ENCODE measurements around the gene IDE. TPM values are rescaled to one million over a fixed set of nuclear protein-coding genes. Genes with fewer than 3 reads are reported as not detected.
"Not testable (repeated sequence)": the region's sequence is repeated elsewhere in the genome, so short reads cannot be mapped to it uniquely, and the experiment has no call there.

IDE gene
- total RNA-seq, 1 experiment from 2014 or later = 27.0 TPM

DNA sequence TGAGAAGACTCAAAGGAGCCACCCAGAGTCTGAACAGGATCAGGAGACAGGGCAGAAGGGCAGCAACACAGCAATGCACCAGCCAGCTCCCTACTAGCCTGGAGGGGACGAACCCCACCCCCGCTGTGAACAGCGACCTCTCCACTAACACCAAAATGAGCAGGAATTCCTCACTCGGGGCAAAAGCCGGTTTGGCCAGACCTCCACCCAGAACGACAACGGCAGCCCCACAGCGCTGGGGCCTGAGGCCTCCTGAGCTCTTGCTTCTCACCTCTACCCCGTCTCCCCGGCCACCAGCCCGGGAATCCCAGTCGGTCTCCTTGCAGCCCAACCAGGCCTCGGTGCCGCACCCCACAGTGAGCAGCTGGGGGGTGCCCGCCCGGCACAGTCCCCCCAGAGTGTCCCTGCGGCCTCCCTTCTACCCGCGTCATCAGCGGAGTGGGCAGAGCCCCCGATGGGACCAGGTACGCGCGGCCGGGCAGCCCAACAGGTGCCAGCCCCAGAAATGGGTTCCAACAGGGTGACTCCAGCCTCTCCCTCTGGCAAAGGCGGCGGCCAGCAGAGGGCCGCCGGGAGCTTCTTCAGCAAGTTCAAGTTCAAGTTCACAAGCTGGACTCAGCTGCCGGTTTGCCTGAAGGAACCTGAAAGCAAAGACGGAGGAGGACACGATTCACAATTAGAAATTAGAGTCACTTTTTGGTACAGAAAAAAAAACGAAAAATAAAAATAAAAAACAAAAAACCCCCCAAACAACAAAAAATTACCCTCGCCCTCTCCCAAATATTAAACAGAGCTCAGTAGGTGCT lies 153.9 kb downstream of the IDE start:
- peak; percentile 31 for DNase-seq (ENCODE audit: low read depth)

DNA sequence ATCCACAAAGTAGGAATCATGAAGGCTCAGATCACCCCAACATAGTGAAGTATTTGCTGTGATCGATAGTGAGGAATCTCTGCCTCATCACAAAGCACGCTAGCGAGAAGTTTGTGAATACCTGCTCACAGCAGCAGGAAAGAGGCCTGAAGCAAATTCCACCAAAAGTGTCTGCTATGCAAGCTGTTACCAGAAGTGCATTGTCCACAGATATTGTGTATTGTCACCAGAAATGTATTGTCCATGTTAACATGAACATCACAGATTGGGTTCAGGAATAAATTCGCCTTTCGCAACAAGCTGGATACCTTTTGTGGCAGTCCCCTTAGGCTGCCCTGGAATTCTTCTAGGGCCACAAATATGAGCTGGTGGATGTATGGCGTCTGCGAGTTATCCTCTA lies 155.0 kb downstream of the IDE start:
- no peak for DNase-seq (ENCODE audit: low read depth)

DNA sequence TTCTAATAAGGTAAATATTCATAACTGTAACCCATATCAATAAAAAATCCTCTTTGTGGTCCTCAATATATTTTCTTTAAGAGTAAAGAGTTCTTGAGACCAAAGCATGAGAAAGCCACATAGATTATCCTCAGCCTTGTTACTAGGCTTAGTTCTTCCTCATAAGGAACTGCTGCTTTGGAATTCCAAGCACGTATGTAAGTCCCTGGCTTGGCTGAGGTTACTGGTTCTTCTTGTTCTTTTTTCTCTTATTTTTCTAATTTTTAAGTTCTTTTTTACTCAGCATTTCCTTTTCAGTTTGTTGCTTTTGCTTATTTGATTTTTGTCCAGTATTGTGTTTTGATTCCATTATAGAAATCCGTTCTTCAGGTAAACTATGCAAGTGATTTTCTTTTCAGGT lies 155.7 kb downstream of the IDE start:
- DNase-seq (ENCODE audit: low read depth) = no peak

DNA sequence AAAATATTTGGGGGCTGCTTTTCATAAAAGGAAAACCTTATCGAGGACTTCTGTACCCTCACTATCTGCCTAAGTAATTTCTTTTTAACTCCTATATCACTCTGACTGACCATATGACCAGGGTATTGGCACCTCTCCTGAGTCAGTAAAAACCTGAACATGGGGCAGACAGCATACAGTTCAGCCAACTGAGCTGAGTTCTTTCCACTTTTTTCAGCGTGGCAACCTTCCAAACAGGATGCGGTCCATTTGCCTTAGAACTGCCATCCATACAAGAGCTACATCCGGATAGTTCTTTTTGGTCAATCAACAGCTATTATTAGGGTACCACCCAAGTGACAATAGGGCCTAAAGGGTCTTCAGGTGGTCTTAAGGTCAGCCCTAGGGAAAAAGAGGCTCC lies 160.4 kb downstream of the IDE start:
- no peak for DNase-seq (ENCODE audit: low read depth)

DNA sequence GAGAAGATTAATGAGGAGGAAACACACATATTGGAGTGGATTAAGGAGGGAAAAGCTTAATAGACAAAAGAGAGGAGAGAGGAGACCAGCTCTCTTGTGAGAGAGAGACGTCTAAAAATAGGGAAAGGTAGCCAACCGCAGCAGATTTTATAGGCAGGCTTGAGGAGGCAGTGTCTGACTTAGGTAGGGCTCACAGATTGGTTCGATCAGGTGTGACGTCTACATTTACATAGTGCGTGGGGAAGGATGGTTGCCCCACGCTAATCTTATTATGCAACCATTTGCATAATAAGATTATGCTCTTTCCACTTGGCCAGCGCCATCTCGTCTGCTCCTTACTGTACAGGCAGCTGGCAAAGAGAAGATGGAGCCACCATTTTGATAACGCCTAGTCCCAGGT lies 160.9 kb downstream of the IDE start:
- DNase-seq (ENCODE audit: low read depth) = no peak

DNA sequence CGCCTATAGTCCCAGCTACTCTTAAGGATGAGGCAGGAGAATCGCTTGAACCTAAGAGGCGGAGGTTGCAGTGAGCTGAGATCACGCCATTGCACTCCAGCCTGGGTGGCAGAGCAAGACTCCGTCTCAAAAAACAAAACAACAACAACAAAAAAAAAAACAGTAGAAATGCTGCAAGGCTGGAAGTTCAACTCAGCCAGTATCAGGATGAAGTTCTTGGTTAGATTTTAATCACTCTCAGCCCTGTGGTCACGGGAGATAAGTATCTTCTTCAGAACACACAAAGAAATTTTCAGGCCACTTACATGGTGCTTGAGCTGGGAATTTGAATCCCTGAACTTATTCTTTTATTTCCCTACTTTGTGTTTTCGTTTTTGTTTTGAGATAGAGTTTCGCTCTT lies 162.5 kb downstream of the IDE start:
- DNase-seq (ENCODE audit: low read depth) = no peak

DNA sequence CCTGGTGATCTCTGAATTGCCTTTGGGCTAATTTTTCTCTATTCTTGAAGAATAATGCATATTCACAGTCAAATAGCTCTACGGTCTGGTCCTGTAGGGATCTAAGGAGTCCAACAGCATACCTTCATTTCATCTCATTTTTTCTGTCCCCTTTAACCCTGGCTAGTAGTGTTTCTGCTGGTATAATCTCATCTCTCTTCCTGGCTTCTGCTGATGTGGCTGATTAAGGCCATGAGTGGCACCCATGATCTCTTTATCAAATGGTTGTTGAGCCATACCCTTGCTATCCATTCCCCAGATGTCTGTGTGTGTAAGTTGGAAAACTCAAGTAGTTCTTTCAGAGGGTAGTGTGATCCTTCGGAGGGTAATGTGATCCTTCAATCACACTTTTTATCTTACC lies 163.4 kb downstream of the IDE start:
- no peak for DNase-seq (ENCODE audit: low read depth)

DNA sequence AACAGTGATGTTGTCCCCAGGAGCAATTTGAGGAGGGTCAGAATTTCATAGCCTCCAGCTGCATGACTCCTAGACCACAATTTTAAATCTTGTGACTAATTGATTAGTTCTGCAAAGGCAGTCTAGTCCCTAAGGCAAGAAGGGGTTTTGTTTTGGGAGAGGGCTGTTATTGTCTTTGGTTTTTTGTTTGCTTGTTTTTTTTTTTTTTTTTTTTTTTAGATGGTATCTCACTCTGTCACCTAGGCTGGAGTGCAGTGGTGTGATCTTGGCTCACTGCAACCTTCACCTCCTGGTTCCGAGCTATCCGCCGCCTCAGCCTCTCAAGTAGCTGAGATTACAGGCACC lies 165.9 kb downstream of the IDE start:
- no peak for DNase-seq (ENCODE audit: low read depth)

DNA sequence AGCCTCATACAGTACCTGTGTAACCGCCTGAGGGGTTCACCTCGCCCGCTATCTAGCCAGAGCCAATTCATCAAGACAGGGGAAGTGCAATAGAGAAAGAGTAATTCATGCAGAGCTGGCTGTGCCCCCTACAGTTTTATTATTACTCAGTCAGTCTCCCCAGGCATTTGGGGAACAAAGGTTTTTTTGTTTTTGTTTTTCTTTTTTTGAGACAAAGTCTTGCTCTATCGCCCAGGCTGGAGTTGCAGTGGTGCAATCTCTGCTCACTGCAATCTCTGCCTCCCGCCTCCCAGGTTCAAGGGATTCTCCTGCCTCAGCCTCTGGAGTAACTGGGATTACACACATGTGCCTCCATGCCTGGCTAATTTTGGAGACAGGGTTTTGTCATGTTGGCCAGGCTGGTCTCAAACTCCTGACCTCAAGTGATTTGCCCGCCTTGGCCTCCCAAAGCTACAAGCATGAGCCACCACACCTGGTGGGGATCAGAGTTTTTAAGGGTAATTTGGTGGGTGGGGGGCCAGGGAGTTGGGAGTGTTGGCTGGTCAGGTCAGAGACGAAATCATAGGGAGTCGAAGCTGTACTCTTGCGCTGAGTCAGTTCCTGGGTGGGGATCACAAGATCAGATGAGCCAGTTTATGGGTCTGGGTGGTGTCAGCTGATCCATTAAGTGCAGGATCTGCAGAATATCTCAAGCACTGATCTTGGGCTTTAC lies 166.4 kb downstream of the IDE start:
- DNase-seq (ENCODE audit: low read depth) = no peak

DNA sequence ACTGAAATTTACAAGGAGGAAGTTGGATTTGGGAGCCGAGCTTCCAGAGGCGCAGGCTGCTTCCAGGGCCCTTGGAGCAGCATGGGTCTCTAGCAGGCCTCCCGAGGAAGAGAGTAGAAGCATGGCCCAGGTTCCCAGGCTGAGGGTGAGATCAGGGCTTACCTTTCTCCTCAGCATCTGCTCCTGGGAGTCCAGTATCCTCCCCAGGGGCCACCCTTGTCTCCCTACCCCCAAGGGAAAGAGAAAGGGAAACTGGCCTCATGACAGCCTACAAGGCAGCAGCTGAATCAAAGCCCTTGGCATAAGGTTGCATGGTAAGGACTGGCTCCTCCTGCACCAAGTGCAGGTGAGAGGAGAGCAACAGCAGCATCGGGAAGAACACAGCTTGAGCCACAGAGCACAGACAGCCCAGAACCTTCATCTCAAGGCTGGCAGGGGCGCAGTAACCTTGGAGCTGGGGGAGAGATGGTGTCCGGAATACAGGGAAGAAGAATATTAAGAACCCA lies 168.4 kb downstream of the IDE start:
- no peak for DNase-seq (ENCODE audit: low read depth)

DNA sequence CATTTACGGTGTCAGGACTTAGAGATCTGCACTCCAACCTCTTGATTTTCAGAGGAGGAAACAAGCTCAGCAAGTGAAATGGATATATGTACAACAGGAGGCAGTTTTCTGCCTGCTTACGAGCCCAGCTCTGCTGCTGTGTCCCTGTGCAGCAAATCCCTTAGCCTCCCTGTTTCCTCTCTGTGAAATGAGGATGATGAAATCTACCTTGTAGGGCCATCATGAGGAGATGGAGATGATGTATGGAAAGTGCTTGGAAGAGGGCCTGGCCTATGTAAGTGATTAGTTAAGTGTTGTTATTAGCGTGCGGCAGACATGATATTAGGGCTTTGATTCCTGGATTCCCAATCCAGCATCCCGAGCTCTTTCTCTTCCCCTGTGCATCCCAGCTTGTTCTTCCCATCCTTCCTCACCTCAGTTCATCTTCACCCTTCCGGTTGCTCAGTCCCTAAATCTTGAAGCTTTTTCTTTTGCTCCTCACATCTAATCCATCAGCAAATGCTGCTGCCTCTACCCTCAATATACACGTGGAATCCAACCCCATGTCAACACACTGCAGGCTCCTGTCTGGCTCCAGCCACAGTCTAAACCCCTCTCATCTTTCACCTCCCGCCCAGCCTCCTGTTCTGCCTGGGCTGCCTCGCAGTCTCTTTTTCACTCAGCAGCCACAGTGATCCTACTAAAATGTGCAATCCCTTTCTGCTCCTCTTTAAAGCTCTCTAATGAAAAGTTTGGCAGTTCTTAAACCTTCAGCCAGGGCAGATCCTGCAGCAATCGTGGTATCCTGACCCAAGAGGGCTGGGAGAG lies 169.1 kb downstream of the IDE start:
- DNase-seq (ENCODE audit: low read depth) = no peak

DNA sequence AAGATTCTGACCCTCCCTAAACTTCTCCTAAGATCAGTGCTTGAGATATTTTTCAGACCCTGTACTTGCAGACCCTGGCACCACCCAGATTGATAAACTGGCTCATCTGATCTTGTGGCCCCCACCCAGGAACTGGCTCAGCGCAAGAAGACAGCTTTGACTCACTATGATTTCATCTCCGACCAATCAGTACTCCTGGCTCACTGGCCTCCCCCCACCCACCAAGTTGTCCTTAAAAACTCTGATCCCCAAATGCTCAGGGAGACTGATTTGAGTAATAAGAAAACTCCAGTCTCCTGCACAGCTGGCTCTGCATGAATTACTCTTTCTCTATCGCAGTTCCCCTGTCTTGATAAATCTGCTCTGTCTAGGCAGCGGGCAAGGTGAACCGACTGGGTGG lies 171.7 kb downstream of the IDE start:
- DNase-seq (ENCODE audit: low read depth) = not testable (repeated sequence)

Other genes starting within 250 kb of the IDE start
- gene KIF11, start 19.0 kb upstream of the IDE start, total RNA-seq (2014; rRNA removed) = 61.3 and 66.2 TPM in 2 replicates
- gene HHEX, start 115.9 kb upstream of the IDE start, total RNA-seq (2014; rRNA removed) = 0.06 TPM in 1 of 2 replicates, not detected in the other